OCI-LY7 (cell line): ENCODE data around the gene MEF2A.

Experiments
- CTCF ChIP-seq: fragments of 200-600 bp; sonication (generic); conservative IDR thresholded peaks from 2 replicates; pipeline ENCODE4 v1.5.1; 2014; ENCODE audit warnings: mild to moderate bottlenecking, antibody characterized with exemption, low read length, moderate library complexity, mixed read lengths
- EZH2phosphoT487 ChIP-seq: fragments of 200-600 bp; sonication (generic); IDR thresholded peaks from 2 replicates; pipeline ENCODE4 v1.6.1; 2018; ENCODE audit warnings: low read depth, borderline replicate concordance, mild to moderate bottlenecking, mixed run types, antibody characterized with exemption, low read length, moderate library complexity, mixed read lengths

- TF ChIP-seq EZH2phosphoT487 (no peak), CTCF (no peak)
Measured at GRCh38 chr15:99605990-99606389, 40.2 kb downstream of the MEF2A start.
